ENCODE measurements around the gene SIX2.

The SIX2 gene

DNA sequence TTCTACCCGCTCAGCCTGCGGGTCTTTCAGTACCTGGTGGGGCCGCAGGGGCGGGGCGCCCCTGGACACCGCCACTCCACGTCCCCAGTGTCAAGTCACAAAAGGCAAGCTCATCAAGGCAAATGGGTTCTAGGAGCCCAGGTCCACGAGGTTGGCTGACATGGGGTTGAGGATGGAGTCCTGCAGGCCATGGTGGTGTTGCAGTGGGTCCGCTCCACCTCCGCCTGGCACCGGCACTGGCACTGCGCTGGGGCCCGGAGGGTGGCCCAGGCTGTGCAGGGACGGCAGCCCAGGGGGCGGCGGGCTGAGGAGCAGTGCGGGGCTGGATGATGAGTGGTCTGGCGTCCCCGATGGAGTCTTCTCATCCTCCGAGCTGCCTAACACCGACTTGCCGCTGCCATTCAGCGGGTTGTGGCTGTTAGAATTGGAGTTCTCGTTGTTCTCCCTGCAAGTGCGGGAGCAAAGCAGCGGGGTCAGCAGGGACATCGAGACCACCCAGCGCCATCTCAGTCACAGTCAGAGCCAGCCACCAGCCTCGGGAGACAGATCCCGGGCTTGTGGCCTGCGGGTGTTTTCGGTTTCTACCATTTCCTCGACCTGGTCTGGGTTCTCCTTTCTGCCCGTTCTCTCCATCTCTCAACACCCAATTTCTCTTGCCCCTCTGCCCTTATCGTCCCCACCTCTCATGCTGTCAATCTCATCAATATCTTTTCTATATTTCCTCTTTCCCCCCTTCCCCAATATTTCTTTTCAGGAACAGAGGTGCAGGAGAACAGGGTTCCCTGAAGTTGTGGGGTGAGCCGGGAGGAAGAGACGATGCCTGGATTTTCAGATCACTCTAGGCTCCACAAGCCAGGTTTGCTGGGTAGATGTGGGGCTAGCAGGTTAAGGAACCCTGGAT, 3.0 kb downstream of the SIX2 start:
- TF ChIP-seq, protein P1, sequence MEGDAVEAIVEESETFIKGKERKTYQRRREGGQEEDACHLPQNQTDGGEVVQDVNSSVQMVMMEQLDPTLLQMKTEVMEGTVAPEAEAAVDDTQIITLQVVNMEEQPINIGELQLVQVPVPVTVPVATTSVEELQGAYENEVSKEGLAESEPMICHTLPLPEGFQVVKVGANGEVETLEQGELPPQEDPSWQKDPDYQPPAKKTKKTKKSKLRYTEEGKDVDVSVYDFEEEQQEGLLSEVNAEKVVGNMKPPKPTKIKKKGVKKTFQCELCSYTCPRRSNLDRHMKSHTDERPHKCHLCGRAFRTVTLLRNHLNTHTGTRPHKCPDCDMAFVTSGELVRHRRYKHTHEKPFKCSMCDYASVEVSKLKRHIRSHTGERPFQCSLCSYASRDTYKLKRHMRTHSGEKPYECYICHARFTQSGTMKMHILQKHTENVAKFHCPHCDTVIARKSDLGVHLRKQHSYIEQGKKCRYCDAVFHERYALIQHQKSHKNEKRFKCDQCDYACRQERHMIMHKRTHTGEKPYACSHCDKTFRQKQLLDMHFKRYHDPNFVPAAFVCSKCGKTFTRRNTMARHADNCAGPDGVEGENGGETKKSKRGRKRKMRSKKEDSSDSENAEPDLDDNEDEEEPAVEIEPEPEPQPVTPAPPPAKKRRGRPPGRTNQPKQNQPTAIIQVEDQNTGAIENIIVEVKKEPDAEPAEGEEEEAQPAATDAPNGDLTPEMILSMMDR (IDR thresholded peaks at IDR 0.05; ENCODE audit: low read depth, low read length), result no peak
- no peak for DNase-seq (ENCODE audit: extremely low read depth, low read depth)

DNA sequence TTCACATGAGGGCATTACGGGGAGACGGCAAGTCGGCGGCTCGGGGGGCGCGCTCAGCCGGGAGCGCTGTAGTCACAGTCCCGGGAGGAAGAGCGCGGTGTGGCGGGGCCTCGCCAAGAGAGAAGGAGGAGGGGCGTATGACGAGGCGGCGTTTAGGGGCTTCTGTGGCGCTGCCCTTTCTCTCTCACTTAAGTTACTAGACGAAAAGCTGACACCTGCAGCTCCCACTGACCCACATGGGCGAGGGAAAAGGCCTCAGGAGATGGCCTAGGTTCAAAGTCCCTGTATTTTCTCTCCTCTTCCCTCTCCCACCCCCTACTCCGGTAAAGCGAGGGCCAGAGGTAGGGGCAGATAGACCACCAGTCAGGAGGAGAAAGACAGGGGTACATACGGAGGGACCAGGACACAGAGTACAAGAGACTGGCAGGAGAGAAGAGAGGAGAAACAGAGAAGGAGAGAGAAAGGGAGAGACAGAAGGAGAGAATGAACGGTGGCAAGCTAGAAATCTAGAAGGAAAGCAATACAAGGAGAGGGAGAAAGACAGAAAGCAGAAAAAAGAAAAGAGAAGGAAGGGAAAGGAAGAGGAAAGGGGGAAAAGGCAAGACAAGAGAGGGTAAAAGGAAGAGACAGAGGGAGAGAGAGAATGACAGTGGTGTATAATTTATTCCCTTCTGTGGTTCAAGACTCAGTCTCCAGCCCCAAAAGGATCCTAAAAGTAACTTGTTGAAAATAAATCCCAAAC, 3.8 kb downstream of the SIX2 start:
- TF ChIP-seq, protein P1 (IDR thresholded peaks at IDR 0.05; ENCODE audit: low read depth, low read length), result no peak
- DNase-seq (ENCODE audit: extremely low read depth, low read depth), result no peak

DNA sequence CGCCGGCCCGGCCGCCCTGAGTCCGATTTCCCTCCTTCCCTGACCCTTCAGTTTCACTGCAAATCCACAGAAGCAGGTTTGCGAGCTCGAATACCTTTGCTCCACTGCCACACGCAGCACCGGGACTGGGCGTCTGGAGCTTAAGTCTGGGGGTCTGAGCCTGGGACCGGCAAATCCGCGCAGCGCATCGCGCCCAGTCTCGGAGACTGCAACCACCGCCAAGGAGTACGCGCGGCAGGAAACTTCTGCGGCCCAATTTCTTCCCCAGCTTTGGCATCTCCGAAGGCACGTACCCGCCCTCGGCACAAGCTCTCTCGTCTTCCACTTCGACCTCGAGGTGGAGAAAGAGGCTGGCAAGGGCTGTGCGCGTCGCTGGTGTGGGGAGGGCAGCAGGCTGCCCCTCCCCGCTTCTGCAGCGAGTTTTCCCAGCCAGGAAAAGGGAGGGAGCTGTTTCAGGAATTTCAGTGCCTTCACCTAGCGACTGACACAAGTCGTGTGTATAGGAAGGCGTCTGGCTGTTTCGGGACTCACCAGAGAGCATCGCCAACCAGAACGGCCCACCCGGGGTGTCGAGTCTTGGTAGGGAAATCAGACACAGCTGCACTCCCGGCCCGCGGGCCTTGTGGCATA, 4.6 kb downstream of the SIX2 start:
- TF ChIP-seq, protein P1 (IDR thresholded peaks at IDR 0.05; ENCODE audit: low read depth, low read length), result no peak
- DNase-seq (ENCODE audit: extremely low read depth, low read depth), result no peak

DNA sequence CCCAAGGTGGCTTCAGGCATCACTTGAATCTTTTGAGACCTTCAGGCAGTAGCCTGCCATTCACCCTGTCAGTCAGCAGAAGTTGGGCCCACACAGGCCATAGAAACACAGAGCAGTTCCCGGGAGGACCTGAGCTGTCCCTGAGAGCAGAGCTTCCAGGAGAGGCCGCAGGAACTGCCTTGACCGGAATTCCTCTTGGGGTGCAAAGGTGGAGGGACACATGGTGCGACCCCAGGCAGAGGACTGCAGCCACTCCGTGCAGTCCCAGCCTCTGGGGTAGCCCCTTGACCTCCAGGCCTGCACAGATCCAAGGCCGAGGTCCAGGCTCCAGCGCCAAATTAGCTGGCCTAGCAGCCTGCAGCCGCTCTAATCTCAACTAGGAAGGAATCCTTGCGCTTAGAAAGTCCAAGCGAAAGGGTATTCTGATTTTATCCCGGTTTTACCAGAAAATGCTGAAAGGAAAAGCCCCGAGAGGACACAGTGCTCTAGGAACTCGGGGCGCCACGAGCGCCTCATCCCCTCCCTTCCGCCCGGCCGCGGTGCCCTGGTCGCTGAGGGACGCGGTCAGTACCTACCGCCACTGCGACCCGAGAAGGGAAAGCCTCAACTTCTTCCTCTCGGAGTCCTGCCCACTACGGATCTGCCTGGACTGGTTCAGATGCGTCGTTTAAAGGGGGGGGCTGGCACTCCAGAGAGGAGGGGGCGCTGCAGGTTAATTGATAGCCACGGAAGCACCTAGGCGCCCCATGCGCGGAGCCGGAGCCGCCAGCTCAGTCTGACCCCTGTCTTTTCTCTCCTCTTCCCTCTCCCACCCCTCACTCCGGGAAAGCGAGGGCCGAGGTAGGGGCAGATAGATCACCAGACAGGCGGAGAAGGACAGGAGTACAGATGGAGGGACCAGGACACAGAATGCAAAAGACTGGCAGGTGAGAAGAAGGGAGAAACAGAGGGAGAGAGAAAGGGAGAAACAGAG, 5.4 kb downstream of the SIX2 start:
- no peak for DNase-seq (ENCODE audit: extremely low read depth, low read depth)
- TF ChIP-seq, protein P1 (IDR thresholded peaks at IDR 0.05; ENCODE audit: low read depth, low read length), result no peak

DNA sequence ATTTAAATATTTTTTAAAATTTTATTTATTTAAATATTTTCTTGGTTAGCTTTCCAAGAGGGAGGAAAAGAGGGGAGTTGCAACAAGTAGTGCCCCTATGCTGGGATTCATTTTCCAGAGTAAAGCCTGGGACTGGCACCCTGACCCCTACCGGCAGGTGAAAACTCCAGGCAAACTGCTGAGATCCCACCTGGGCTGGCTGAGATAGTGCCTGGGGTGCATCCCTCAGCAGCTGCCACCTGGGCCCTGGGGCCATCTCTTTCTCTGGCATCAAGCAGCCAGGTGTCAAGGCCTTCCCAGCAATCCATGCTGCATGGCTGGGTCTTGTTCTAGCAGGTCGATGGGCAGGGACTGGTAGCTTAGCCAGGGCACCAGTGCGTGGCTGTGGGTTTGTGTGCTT, 6.6 kb downstream of the SIX2 start:
- no peak for DNase-seq (ENCODE audit: extremely low read depth, low read depth)
- TF ChIP-seq, protein P1 (IDR thresholded peaks at IDR 0.05; ENCODE audit: low read depth, low read length), result no peak

DNA sequence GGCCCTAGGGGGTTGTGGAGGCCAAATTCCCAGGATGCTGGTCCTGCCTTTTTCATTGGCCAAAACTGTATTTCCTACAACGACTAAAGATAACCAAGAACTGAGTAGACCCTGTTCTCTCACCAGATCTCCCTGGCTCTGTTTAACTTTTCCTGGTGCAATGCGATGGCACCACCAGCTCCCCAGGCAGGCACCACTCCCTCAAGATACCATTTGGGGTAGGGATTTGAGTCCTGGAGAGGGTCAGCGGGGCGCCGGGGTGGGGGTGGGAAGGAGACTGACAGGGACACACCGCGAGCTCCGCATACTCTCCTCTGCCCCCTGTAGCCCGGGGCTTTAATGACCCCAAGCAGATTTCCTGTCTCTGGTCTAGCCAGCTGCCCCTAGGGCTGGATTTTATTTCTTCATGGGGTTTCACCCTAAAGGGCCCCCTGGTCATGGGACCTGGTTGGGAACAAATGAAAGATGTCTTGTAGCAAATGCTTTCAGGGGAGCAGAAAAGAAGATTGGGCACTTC, 7.3 kb downstream of the SIX2 start:
- no peak for DNase-seq (ENCODE audit: extremely low read depth, low read depth)
- TF ChIP-seq, protein P1 (IDR thresholded peaks at IDR 0.05; ENCODE audit: low read depth, low read length), result no peak
